GM12878 (cell line): Measurements from ENCODE around the gene LRBA. TPM values are rescaled to one million over a fixed set of nuclear protein-coding genes. Genes with fewer than 3 reads are reported as not detected.

Source experiments
- ATAC-seq: fragments of 200-7000 bp; cut with Tn5 transposase; 3 replicates; pipeline ENCODE4 v1.9.1; 2020; ENCODE audit warnings: mild to moderate bottlenecking, moderate library complexity
- BruUV-seq: library from RNA; stranded (reverse); fragments of 400-500 nt; replicated peaks from 2 replicates; lab custom pipeline; 2021; lab: Mats Ljungman, UMichigan
- CTCF ChIA-PET: fragments of 300-600 bp; sonication (Branson Sonifier 250); formaldehyde crosslinking; extraction: SDS; loops from one replicate; lab custom pipeline; 2021; ENCODE audit warnings: inconsistent platforms; lab: Yijun Ruan, JAX
- POLR2A ChIA-PET: fragments of 350-600 bp; formaldehyde crosslinking; extraction: SDS; loops from one replicate; lab custom pipeline; 2021; ENCODE audit warnings: inconsistent platforms; lab: Charles Lee
- RAD21 ChIA-PET: fragments of 300-600 bp; sonication (Branson Sonifier 250); formaldehyde crosslinking; loops from one replicate; lab custom pipeline; 2023; ENCODE audit warnings: antibody characterized with exemption; ENCODE audit not compliant: unreplicated experiment; lab: Charles Lee
- SMC1A ChIA-PET: fragments of 300-600 bp; sonication (Branson Sonifier 250); formaldehyde crosslinking; loops from one replicate; lab custom pipeline; 2023; ENCODE audit not compliant: unreplicated experiment, uncharacterized antibody; lab: Charles Lee
- DNase-seq: peaks from one replicate; pipeline ENCODE4 v3.0.0-alpha.2; 2011; ENCODE audit warnings: low read depth, low spot score
- FAIRE-seq: peaks from 3 replicates; lab custom pipeline; 2011; peaks lifted over from hg19 to GRCh38; lab: Jason Lieb, UNC
- H2AFZ ChIP-seq: 2 replicates; pipeline ENCODE4 v1.6.0; 2011; ENCODE audit warnings: low read depth, low read length, control low read depth; ENCODE audit not compliant: control insufficient read depth
- H3K27ac ChIP-seq: 2 replicates; pipeline ENCODE4 v1.5.1; 2011; ENCODE audit warnings: control low read depth; ENCODE audit not compliant: control insufficient read depth, insufficient read depth
- H3K27me3 ChIP-seq, 2 experiments: replicated peaks in 1 of 2; 2 replicates each; pipeline versions ENCODE4 v1.6.0 to v1.6.1; 2011; ENCODE audit warnings: low read length in 1 of 2; ENCODE audit not compliant: control insufficient read depth in 2 of 2, insufficient read depth in 2 of 2
- H3K36me3 ChIP-seq, 2 experiments: 2 replicates each; pipeline ENCODE4 v1.5.1; 2011; ENCODE audit warnings: low read length in 1 of 2; ENCODE audit not compliant: control insufficient read depth in 2 of 2, insufficient read depth in 2 of 2
- H3K4me1 ChIP-seq: 2 replicates; pipeline ENCODE4 v1.6.1; 2011; ENCODE audit warnings: mild to moderate bottlenecking, low read length, moderate library complexity, mixed read lengths; ENCODE audit not compliant: control insufficient read depth, insufficient read depth
- H3K4me2 ChIP-seq: 2 replicates; pipeline ENCODE4 v1.6.0; 2011; ENCODE audit warnings: control low read depth; ENCODE audit not compliant: control insufficient read depth, insufficient read depth
- H3K4me3 ChIP-seq: fragments of 200-600 bp; sonication (generic); 2 replicates; pipeline ENCODE4 v1.5.1; 2016
- H3K79me2 ChIP-seq: 2 replicates; pipeline ENCODE4 v1.6.0; 2011; ENCODE audit warnings: low read length; ENCODE audit not compliant: control insufficient read depth, insufficient read depth
- H3K9ac ChIP-seq: 2 replicates; pipeline ENCODE4 v1.8.0; 2011; ENCODE audit warnings: low read length, control low read depth, mixed read lengths; ENCODE audit not compliant: control insufficient read depth, insufficient read depth
- H3K9me3 ChIP-seq: replicated peaks from 3 replicates; pipeline ENCODE4 v1.5.1; 2011; ENCODE audit warnings: mild to moderate bottlenecking, low read length; ENCODE audit not compliant: control insufficient read depth, insufficient read depth
- H4K20me1 ChIP-seq: 2 replicates; pipeline ENCODE4 v1.6.0; 2011; ENCODE audit not compliant: control insufficient read depth, insufficient read depth
- E2F8 ChIP-seq: fragments of 450-650 bp; IDR thresholded peaks from 2 replicates; pipeline ENCODE4 v1.6.1; 2018; ENCODE audit warnings: mild to moderate bottlenecking, low read depth, moderate library complexity; ENCODE audit not compliant: partially characterized antibody
- FOS ChIP-seq: IDR thresholded peaks from 3 replicates; pipeline ENCODE4 v1.6.1; 2011; ENCODE audit warnings: borderline replicate concordance; ENCODE audit not compliant: insufficient read length; ENCODE audit errors: extremely low read depth
- MXI1 ChIP-seq: fragments of 150-350 bp; IDR thresholded peaks from 2 replicates; pipeline ENCODE4 v1.6.1; 2011; ENCODE audit warnings: low read depth, mild to moderate bottlenecking, inconsistent platforms, low read length, improper control_type of control experiment
- NBN ChIP-seq: fragments of 450-650 bp; IDR thresholded peaks from 2 replicates; pipeline ENCODE4 v1.6.1; 2016
- STAT3 ChIP-seq: IDR thresholded peaks from 2 replicates; pipeline ENCODE4 v1.6.1; 2011; ENCODE audit warnings: low read depth, low read length, improper control_type of control experiment
- WGBS: methylation state at CpG from one replicate; pipeline ENCODE4 v1.1.6; 2016; ENCODE audit warnings: low lambda C conversion rate; ENCODE audit not compliant: insufficient replicate concordance, insufficient coverage; ENCODE audit errors: missing lambda C conversion rate; 5-methylcytosine and 5-hydroxymethylcytosine counted together
- in situ Hi-C: fragments of 300-500 bp; cut with MboI; formaldehyde crosslinking; loops from 9 replicates; pipeline ENCODE4 v1.14.3; 2018; ENCODE audit warnings: mixed read lengths
- intact Hi-C: fragments of 100-400 bp; cut with micrococcal nuclease; formaldehyde crosslinking; loops from one replicate; pipeline ENCODE4 v1.14.2; 2022; ENCODE audit not compliant: unreplicated experiment
- polyA plus RNA-seq, 11 experiments: library from polyadenylated mRNA; depleted of rRNA in 4 of 11; unstranded in 6 of 11; stranded (reverse) in 5 of 11; fragments of >200 nt; fragmentation: Nextera tagmentation in 4 of 11; fragmentation: Illumina TruSeq in 1 of 11; extraction: Ambion mirVana in 4 of 11; extraction: Trizol in 1 of 11; gene quantifications; 1 replicate in 1 of 11; 2 replicates in 10 of 11; pipeline versions ENCODE4 v1.2.1 to v1.2.3, GENCODE V29; 2011 to 2016; ENCODE audit warnings: inconsistent platforms in 2 of 11, missing spikeins in 2 of 11, low read depth in 1 of 11
- total RNA-seq, 4 experiments: library from RNA; depleted of rRNA in 3 of 4; stranded (reverse); fragments of >200 nt in 3 of 4; fragmentation: Illumina TruSeq in 1 of 4; extraction: Trizol in 1 of 4; gene quantifications; 2 replicates each; pipeline versions ENCODE4 v1.2.1 to v1.2.3, GENCODE V29; 2013 to 2021

Gene LRBA
- total and polyA plus RNA-seq, 10 of the 15 experiments (the other 5 are each of a cell fraction or from before 2014, with no cell fraction given), result 20.3 to 93.4 (median 55.0) TPM

DNA sequence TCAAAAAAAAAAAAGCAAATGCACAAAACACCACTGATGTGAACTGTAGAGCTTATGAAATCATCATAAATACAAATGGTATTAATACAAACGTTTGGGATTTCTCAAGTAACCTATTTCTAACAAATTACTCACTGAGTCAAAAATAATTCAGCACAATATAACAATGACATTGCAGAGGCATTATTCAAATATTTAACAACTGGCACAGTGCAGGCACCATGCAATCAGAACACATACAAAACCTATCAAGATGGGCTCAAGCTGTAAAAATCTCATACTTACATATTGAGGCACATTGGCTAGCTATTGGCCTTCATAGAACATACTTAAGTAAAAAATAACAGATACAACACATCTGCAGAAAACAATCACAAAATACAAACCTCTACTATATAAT, 81.1 kb downstream of the LRBA start:
- no peak overlapping the region for H3K9ac ChIP-seq
- ATAC-seq (no peak), FAIRE-seq (no peak), DNase-seq (no peak)
- in situ Hi-C loops, result no loop called here
- intact Hi-C loops, result no loop called here
- H2AFZ ChIP-seq, result no peak overlapping the region
- H3K9me3 ChIP-seq, result no peaks in the 10 kb centered on the region
- ChIA-PET RAD21 (no interaction called here), SMC1A (interaction anchor here (0.7 to 1.2 kb wide), 2 partner anchors 19 to 577 kb away, joined by 3 to 4 read pairs; no protein-coding TSS in a partner anchor), CTCF (no interaction called here), POLR2A (interaction anchor here (0.6 to 1.1 kb wide), 2 partner anchors 24 to 186 kb away, joined by 4 read pairs; no protein-coding TSS in a partner anchor)
- H3K4me3 ChIP-seq, result no peak overlapping the region
- no peaks in the 10 kb centered on the region for H3K4me1 ChIP-seq
- no peaks in the 10 kb centered on the region for H3K36me3 ChIP-seq
- peaks cover 1% of the 10 kb centered on the region for H3K79me2 ChIP-seq
- WGBS, result 0% methylated on average over 1 of the region's 1 CpG
- no peak overlapping the region for H3K27ac ChIP-seq
- H3K27me3 ChIP-seq, result no peaks in the 10 kb centered on the region
- no peak for TF ChIP-seq STAT3
- no peak for TF ChIP-seq E2F8
- no peak for TF ChIP-seq MXI1
- no peaks in the 10 kb centered on the region for H4K20me1 ChIP-seq
- no TSS peak for BruUV-seq
- H3K4me2 ChIP-seq, result no peak overlapping the region

DNA sequence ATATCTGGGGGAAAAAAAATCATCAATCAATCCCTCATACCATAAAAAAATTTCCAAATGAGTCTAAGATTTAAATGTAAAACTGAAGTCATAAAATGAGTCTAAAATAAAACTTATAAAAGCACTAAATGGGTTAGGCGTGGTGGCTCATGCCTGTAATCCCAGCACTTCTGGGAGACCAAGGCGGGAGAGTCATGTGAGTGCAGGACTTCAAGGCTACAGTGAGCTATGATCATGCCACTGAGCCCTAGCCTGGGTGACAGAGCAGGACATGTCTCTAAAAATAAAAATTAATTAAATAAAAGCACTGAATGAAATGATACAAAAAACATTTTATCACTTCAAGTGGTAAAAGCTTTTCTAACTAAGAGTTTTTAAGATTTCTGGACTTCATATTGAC, 83.3 kb downstream of the LRBA start:
- FAIRE-seq, result no peak
- DNase-seq, result no peak
- Histone ChIP-seq H3K9me3 (no peaks in the 10 kb centered on the region), H4K20me1 (no peaks in the 10 kb centered on the region), H2AFZ (no peak overlapping the region), H3K4me2 (no peak overlapping the region), H3K4me3 (no peak overlapping the region), H3K9ac (no peak overlapping the region), H3K79me2 (peaks cover 1% of the 10 kb centered on the region), H3K27me3 (no peaks in the 10 kb centered on the region), H3K27ac (no peak overlapping the region), H3K4me1 (no peaks in the 10 kb centered on the region), H3K36me3 (no peaks in the 10 kb centered on the region)
- no peak for ATAC-seq
- POLR2A ChIA-PET, result interaction anchor here (0.5 to 0.6 kb wide), 2 partner anchors 25 to 373 kb away, joined by 3 read pairs; no protein-coding TSS in a partner anchor
- 94% methylated on average over 2 of the region's 2 CpGs for WGBS
- RAD21 ChIA-PET, result no interaction called here
- SMC1A ChIA-PET, result interaction anchor here (1.7 to 3.4 kb wide), 3 partner anchors 11 to 29 kb away, joined by 3 to 17 read pairs (median 13); no protein-coding TSS in a partner anchor
- intact Hi-C loops (no loop called here), in situ Hi-C loops (no loop called here)
- no TSS peak for BruUV-seq
- no peak for TF ChIP-seq NBN
- no peak for TF ChIP-seq FOS
- CTCF ChIA-PET, result interaction anchor here (1.3 to 1.6 kb wide), 2 partner anchors 29 to 65 kb away, joined by 4 to 5 read pairs; no protein-coding TSS in a partner anchor
